Hepatocyte (in vitro differentiated cells): Measurements from ENCODE around the gene USP27X.

Source experiments
- EZH2 ChIP-seq: fragments of 200-600 bp; sonication (generic); IDR thresholded peaks from 2 replicates; pipeline ENCODE4 v1.6.1; 2016; ENCODE audit warnings: antibody characterized with exemption, mild to moderate bottlenecking, borderline replicate concordance
- EZH2phosphoT487 ChIP-seq: fragments of 200-600 bp; sonication (generic); IDR thresholded peaks from one replicate; pipeline ENCODE4 v1.6.1; 2018; ENCODE audit warnings: antibody characterized with exemption, mild to moderate bottlenecking, low read depth, moderate library complexity; ENCODE audit not compliant: unreplicated experiment, severe bottlenecking
- TF ChIP-seq, protein P1 (sequence below): fragments of 200-600 bp; sonication (generic); IDR thresholded peaks from 2 replicates; pipeline ENCODE4 v1.5.1; 2016; ENCODE audit warnings: antibody characterized with exemption, mild to moderate bottlenecking; ENCODE audit not compliant: poor library complexity

DNA sequence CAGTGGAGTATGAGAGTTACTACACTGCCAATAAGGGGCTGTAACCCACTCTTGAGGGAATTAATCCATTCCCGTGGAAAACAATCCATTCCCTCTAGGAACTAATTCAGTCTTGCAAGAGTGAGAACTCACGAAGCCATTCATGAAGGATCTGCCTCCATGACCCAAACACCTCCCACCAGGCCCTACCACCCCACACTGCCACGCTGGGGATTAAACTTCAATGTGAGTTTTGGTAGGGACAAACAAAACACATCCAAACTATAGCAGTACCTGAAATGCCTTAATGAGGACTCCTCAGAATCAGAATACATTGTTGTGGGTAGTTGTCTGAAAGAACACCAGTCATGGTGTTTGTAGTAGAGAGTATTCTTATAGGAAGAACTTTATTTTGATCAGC lies 31.0 kb upstream of the USP27X start:
- no peak for TF ChIP-seq EZH2phosphoT487
- TF ChIP-seq, protein P1, sequence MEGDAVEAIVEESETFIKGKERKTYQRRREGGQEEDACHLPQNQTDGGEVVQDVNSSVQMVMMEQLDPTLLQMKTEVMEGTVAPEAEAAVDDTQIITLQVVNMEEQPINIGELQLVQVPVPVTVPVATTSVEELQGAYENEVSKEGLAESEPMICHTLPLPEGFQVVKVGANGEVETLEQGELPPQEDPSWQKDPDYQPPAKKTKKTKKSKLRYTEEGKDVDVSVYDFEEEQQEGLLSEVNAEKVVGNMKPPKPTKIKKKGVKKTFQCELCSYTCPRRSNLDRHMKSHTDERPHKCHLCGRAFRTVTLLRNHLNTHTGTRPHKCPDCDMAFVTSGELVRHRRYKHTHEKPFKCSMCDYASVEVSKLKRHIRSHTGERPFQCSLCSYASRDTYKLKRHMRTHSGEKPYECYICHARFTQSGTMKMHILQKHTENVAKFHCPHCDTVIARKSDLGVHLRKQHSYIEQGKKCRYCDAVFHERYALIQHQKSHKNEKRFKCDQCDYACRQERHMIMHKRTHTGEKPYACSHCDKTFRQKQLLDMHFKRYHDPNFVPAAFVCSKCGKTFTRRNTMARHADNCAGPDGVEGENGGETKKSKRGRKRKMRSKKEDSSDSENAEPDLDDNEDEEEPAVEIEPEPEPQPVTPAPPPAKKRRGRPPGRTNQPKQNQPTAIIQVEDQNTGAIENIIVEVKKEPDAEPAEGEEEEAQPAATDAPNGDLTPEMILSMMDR: no peak
- no peak for TF ChIP-seq EZH2
